ENCODE measurements around the gene FAM117A.

Gene FAM117A

GRCh38 chr17:49707246-49707607, 56.7 kb downstream of the FAM117A start:
- DNase-seq, result peak; percentile 23

GRCh38 chr17:49705254-49705653, 58.7 kb downstream of the FAM117A start:
- no peak for DNase-seq

- peak; percentile 29 for DNase-seq
Observed at GRCh38 chr17:49703557-49704277, 60.2 kb downstream of the FAM117A start.

- DNase-seq, result no peak
Observed at GRCh38 chr17:49700960-49701359, 63.0 kb downstream of the FAM117A start.

GRCh38 chr17:49699966-49700575, 63.9 kb downstream of the FAM117A start:
- no peak for DNase-seq

GRCh38 chr17:49698005-49698404, 65.9 kb downstream of the FAM117A start:
- no peak for DNase-seq

- peak; percentile 78 for DNase-seq
Observed at GRCh38 chr17:49696233-49696761, 67.6 kb downstream of the FAM117A start.

GRCh38 chr17:49695698-49696232, 68.2 kb downstream of the FAM117A start:
- no peak for DNase-seq

- peak; percentile 77 for DNase-seq
Observed at GRCh38 chr17:49694847-49695697, 68.9 kb downstream of the FAM117A start.

GRCh38 chr17:49692751-49693150, 71.2 kb downstream of the FAM117A start:
- no peak for DNase-seq

- DNase-seq, result no peak
Observed at GRCh38 chr17:49691677-49692191, 72.2 kb downstream of the FAM117A start.

GRCh38 chr17:49691086-49691676, 72.8 kb downstream of the FAM117A start:
- no peak for DNase-seq

- DNase-seq, result no peak
Observed at GRCh38 chr17:49690256-49690655, 73.7 kb downstream of the FAM117A start.

- no peak for DNase-seq
Observed at GRCh38 chr17:49688848-49689247, 75.1 kb downstream of the FAM117A start.

GRCh38 chr17:49687878-49688491, 75.9 kb downstream of the FAM117A start:
- peak; percentile 24 for DNase-seq

- DNase-seq, result no peak
Observed at GRCh38 chr17:49681106-49681979, 82.6 kb downstream of the FAM117A start.

- no peak for DNase-seq
Observed at GRCh38 chr17:49680314-49680713, 83.6 kb downstream of the FAM117A start.

GRCh38 chr17:49677933-49678847, 85.7 kb downstream of the FAM117A start, which contains the start of gene SPOP:
Gene SPOP, minus strand, starts transcription at chr17:49678097. Its CDS starts 55,287 bp downstream, at chr17:49622810.
- peak; percentile 99 for DNase-seq

- peak; percentile 98 for DNase-seq
Observed at GRCh38 chr17:49677134-49677932, 86.6 kb downstream of the FAM117A start.

All from activated CD4-positive, alpha-beta T cell treated with anti-CD3 and anti-CD28 coated beads, Interleukin-2, Interleukin-6, amounts not matched to agents 100 ng/mL and 50 ng/mL, durations not matched to agents 16 hours and 8 hours (primary cell).